Uterus (tissue), 4 donors: ENCODE results near the gene IL16. TPM values are rescaled to one million over a fixed set of nuclear protein-coding genes. Genes with fewer than 3 reads are reported as not detected.

Source experiments
- DNase-seq, 2 donors: peaks; one replicate each; pipeline ENCODE4 v3.0.0-alpha.2; 2019 to 2020
- H3K27ac ChIP-seq, 2 donors: fragments of 200-600 bp; sonication (generic); 1 replicate in 1 of 2; 2 replicates in 1 of 2; pipeline ENCODE4 v1.5.1; 2016 to 2018
- H3K27me3 ChIP-seq, 2 donors: fragments of 200-600 bp; sonication (generic); one replicate each; pipeline ENCODE4 v1.5.1; 2018 to 2019; ENCODE audit warnings: control low read depth in 1 of 2
- H3K36me3 ChIP-seq, 2 donors: fragments of 200-600 bp; sonication (generic); one replicate each; pipeline ENCODE4 v1.5.1; 2019; ENCODE audit warnings: control low read depth in 1 of 2
- H3K4me1 ChIP-seq, 2 donors: fragments of 200-600 bp; sonication (generic); one replicate each; pipeline ENCODE4 v1.5.1; 2018 to 2019; ENCODE audit warnings: control low read depth in 1 of 2
- H3K4me3 ChIP-seq, 2 donors: fragments of 200-600 bp; sonication (generic); 1 replicate in 1 of 2; 2 replicates in 1 of 2; pipeline ENCODE4 v1.5.1; 2018 to 2019; ENCODE audit warnings: mild to moderate bottlenecking in 1 of 2
- H3K9me3 ChIP-seq, 2 donors: fragments of 200-600 bp; sonication (generic); one replicate each; pipeline ENCODE4 v1.5.1; 2019; ENCODE audit warnings: control low read depth in 1 of 2
- CTCF ChIP-seq, 4 experiments: fragments of 200-600 bp in 2 of 4; fragments of 450-650 bp in 2 of 4; sonication (generic) in 2 of 4; IDR thresholded peaks; one replicate each; pipeline ENCODE4 v1.5.1; 2016 to 2019; ENCODE audit warnings: antibody characterized with exemption in 4 of 4, mild to moderate bottlenecking in 2 of 4, moderate library complexity in 1 of 4
- POLR2A ChIP-seq, 2 donors: fragments of 450-650 bp; IDR thresholded peaks; one replicate each; pipeline ENCODE4 v1.6.1; 2016; ENCODE audit warnings: antibody characterized with exemption in 2 of 2, mild to moderate bottlenecking in 1 of 2, moderate library complexity in 1 of 2
- intact Hi-C: fragments of 100-400 bp; cut with DNase I; formaldehyde crosslinking; loops from one replicate; pipeline ENCODE4 v1.15.1; 2023; ENCODE audit warnings: low total_unique reads
- total RNA-seq, 4 donors: library from RNA; depleted of rRNA in 3 of 4; stranded (reverse); fragments of >200 nt in 3 of 4; gene quantifications; one replicate each; pipeline versions ENCODE4 v1.1.0 to v1.2.4, GENCODE V29; 2014 to 2023
- donor health status: DM: yes; HTN: yes; CAD: no.

The IL16 gene
- total RNA-seq, 4 donors from 2014 or later, result 16.6 to 69.2 (median 23.1) TPM

GRCh38 chr15:81295486-81296121, 98.9 kb downstream of the IL16 start:
- H3K4me1 ChIP-seq, result no peaks in the 10 kb centered on the region
- no peak overlapping the region for H3K27ac ChIP-seq
- H3K9me3 ChIP-seq, result no peaks in the 10 kb centered on the region
- TF ChIP-seq POLR2A (IDR thresholded peaks at IDR 0.05) (no peak), CTCF (IDR thresholded peaks at IDR 0.05) (no peak)
- no peaks in the 10 kb centered on the region for H3K36me3 ChIP-seq
- DNase-seq, result no peak
- intact Hi-C loops, result no loop called here
- H3K4me3 ChIP-seq, result no peak overlapping the region
- H3K27me3 ChIP-seq, result no peaks in the 10 kb centered on the region

- DNase-seq, result no peak
- TF ChIP-seq CTCF (IDR thresholded peaks at IDR 0.05) (no peak), POLR2A (IDR thresholded peaks at IDR 0.05) (no peak)
- Histone ChIP-seq H3K27ac (peak overlapping the region in 1 of 2 donors; percentile 37), H3K27me3 (no peaks in the 10 kb centered on the region), H3K4me3 (no peak overlapping the region), H3K36me3 (no peaks in the 10 kb centered on the region), H3K4me1 (no peaks in the 10 kb centered on the region), H3K9me3 (no peaks in the 10 kb centered on the region)
- intact Hi-C loops, result no loop called here
Observed at GRCh38 chr15:81296186-81296585, 99.5 kb downstream of the IL16 start.

- no peaks in the 10 kb centered on the region for H3K36me3 ChIP-seq
- no peak overlapping the region for H3K4me3 ChIP-seq
- H3K4me1 ChIP-seq, result no peaks in the 10 kb centered on the region
- no peaks in the 10 kb centered on the region for H3K27me3 ChIP-seq
- TF ChIP-seq CTCF (IDR thresholded peaks at IDR 0.05), result no peak
- no peak for TF ChIP-seq POLR2A (IDR thresholded peaks at IDR 0.05)
- intact Hi-C loops, result no loop called here
- peak overlapping the region; percentile 22 to 37 for H3K27ac ChIP-seq
- no peak for DNase-seq
- no peaks in the 10 kb centered on the region for H3K9me3 ChIP-seq
Observed at GRCh38 chr15:81296673-81297072, 100.0 kb downstream of the IL16 start.

- TF ChIP-seq CTCF (IDR thresholded peaks at IDR 0.05) (no peak), POLR2A (IDR thresholded peaks at IDR 0.05) (no peak)
- H3K4me3 ChIP-seq, result no peak overlapping the region
- intact Hi-C loops, result no loop called here
- H3K4me1 ChIP-seq, result no peaks in the 10 kb centered on the region
- H3K27ac ChIP-seq, result peak overlapping the region; percentile 22 to 37
- no peaks in the 10 kb centered on the region for H3K27me3 ChIP-seq
- H3K36me3 ChIP-seq, result no peaks in the 10 kb centered on the region
- DNase-seq, result no peak
- no peaks in the 10 kb centered on the region for H3K9me3 ChIP-seq
Observed at GRCh38 chr15:81297147-81297572, 100.5 kb downstream of the IL16 start.

- Histone ChIP-seq H3K36me3 (no peaks in the 10 kb centered on the region), H3K27ac (peak overlapping the region in 1 of 2 donors; percentile 22), H3K4me1 (no peaks in the 10 kb centered on the region), H3K27me3 (no peaks in the 10 kb centered on the region), H3K4me3 (no peak overlapping the region), H3K9me3 (no peaks in the 10 kb centered on the region)
- intact Hi-C loops, result no loop called here
- TF ChIP-seq POLR2A (IDR thresholded peaks at IDR 0.05) (no peak), CTCF (IDR thresholded peaks at IDR 0.05) (no peak)
- DNase-seq, result no peak
Observed at GRCh38 chr15:81297603-81298575, 101.2 kb downstream of the IL16 start.
